Measurements from ENCODE around the gene GPR42.

The GPR42 gene

GRCh38 chr19:35342430-35342829 is 28.4 kb upstream of the GPR42 start:
- POLR2A ChIA-PET, result interaction anchor here (0.5 kb wide), 1 partner anchor 84 kb away, joined by 3 read pairs; no protein-coding TSS in a partner anchor
- CTCF ChIA-PET, result interaction anchor here (0.6 to 2.4 kb wide), 6 partner anchors 10 to 216 kb away, joined by 3 to 12 read pairs (median 4); no protein-coding TSS in a partner anchor
- no peaks in the 10 kb centered on the region for H3K36me3 ChIP-seq (ENCODE audit: control insufficient read depth in 2 of 2, insufficient read depth in 1 of 2, low read length in 2 of 2)

GRCh38 chr19:35344511-35345031 is 26.3 kb upstream of the GPR42 start:
- ChIA-PET CTCF (interaction anchor here (0.6 to 3.5 kb wide), 6 partner anchors 9 to 230 kb away, joined by 3 to 19 read pairs (median 8); no protein-coding TSS in a partner anchor), POLR2A (no interaction called here)
- H3K36me3 ChIP-seq (ENCODE audit: control insufficient read depth in 2 of 2, insufficient read depth in 1 of 2, low read length in 2 of 2), result no peaks in the 10 kb centered on the region
- no peak overlapping the region for H3K27ac ChIP-seq (ENCODE audit: extremely low read depth, low read depth, low read length)
- H3K4me3 ChIP-seq (ENCODE audit: low read depth, low read length), result no peak overlapping the region
- no peaks in the 10 kb centered on the region for H3K4me1 ChIP-seq (ENCODE audit: control insufficient read depth, insufficient read depth, low read length)
- no peaks in the 10 kb centered on the region for H3K9me3 ChIP-seq (ENCODE audit: control insufficient read depth, insufficient read depth, low read depth, low read length)
- no peak for TF ChIP-seq ZNF18 (tag by site-specific recombination; IDR thresholded peaks at IDR 0.05)
- no peak for TF ChIP-seq ZNF24 (tag by site-specific recombination; IDR thresholded peaks at IDR 0.05)
- TF ChIP-seq SP7 (tag by site-specific recombination; IDR thresholded peaks at IDR 0.05), result no peak
- no peak for TF ChIP-seq ZBTB17 (tag by site-specific recombination; IDR thresholded peaks at IDR 0.05)
- TF ChIP-seq ZNF621 (tag by site-specific recombination; IDR thresholded peaks at IDR 0.05), result no peak
- no peak for TF ChIP-seq PRDM4 (tag by site-specific recombination; IDR thresholded peaks at IDR 0.05)
- no peak for TF ChIP-seq TSHZ1 (tag by site-specific recombination; IDR thresholded peaks at IDR 0.05; ENCODE audit: borderline replicate concordance)
- no peak for TF ChIP-seq ZNF449 (tag by site-specific recombination; IDR thresholded peaks at IDR 0.05)
- no peak for TF ChIP-seq ZNF16 (tag by site-specific recombination; IDR thresholded peaks at IDR 0.05; ENCODE audit: low read depth)
- no peak for TF ChIP-seq KLF1 (tag by site-specific recombination; IDR thresholded peaks at IDR 0.05)
- TF ChIP-seq ZNF624 (tag by site-specific recombination; IDR thresholded peaks at IDR 0.05), result no peak
- TF ChIP-seq SP2 (tag by site-specific recombination; IDR thresholded peaks at IDR 0.05), result no peak
- TF ChIP-seq ZNF585B (tag by site-specific recombination; IDR thresholded peaks at IDR 0.05), result no peak
- no peak for TF ChIP-seq ZNF423 (tag by site-specific recombination; IDR thresholded peaks at IDR 0.05)
- TF ChIP-seq ZNF169 (tag by site-specific recombination; IDR thresholded peaks at IDR 0.05), result no peak
- TF ChIP-seq ZNF48 (tag by site-specific recombination; IDR thresholded peaks at IDR 0.05), result no peak
- no peak for TF ChIP-seq ZNF776 (tag by site-specific recombination; IDR thresholded peaks at IDR 0.05; ENCODE audit: borderline replicate concordance)
- TF ChIP-seq ELK4 (IDR thresholded peaks at IDR 0.05; ENCODE audit: borderline replicate concordance, low read depth, low read length), result no peak
- TF ChIP-seq ZNF626 (tag by site-specific recombination; IDR thresholded peaks at IDR 0.05), result no peak

More at GRCh38 chr19:35342430-35342829, 28.4 kb upstream of the GPR42 start:
- no peak overlapping the region for H3K27ac ChIP-seq (ENCODE audit: extremely low read depth, low read depth, low read length)
- no peak overlapping the region for H3K4me3 ChIP-seq (ENCODE audit: low read depth, low read length)
- no peak for TF ChIP-seq ZNF560 (tag by site-specific recombination; IDR thresholded peaks at IDR 0.05; ENCODE audit: borderline replicate concordance)
- peak; percentile 18; the same call in 1 of the 2 replicates for TF ChIP-seq ZIC2 (tag by site-specific recombination; IDR thresholded peaks at IDR 0.05)
- no peak for TF ChIP-seq ZNF121 (tag by site-specific recombination; IDR thresholded peaks at IDR 0.05)
- no peak for TF ChIP-seq ZNF624 (tag by site-specific recombination; IDR thresholded peaks at IDR 0.05)
- no peaks in the 10 kb centered on the region for H3K4me1 ChIP-seq (ENCODE audit: control insufficient read depth, insufficient read depth, low read length)
- H3K9me3 ChIP-seq (ENCODE audit: control insufficient read depth, insufficient read depth, low read depth, low read length), result no peaks in the 10 kb centered on the region
